D341Med (cell line): Measurements from ENCODE around the gene ZNF148.

Experiments used
- DNase-seq: peaks from one replicate; pipeline ENCODE4 v3.0.0; 2012; ENCODE audit warnings: low spot score

Gene ZNF148

GRCh38 chr3:125219261-125219701 is 155.8 kb downstream of the ZNF148 start:
- DNase-seq: no peak

- no peak for DNase-seq
These were observed 160.4 kb downstream of the ZNF148 start for GRCh38 chr3:125214738-125215137.

GRCh38 chr3:125213946-125214542 is 161.1 kb downstream of the ZNF148 start:
- no peak for DNase-seq

- no peak for DNase-seq
These were observed 161.8 kb downstream of the ZNF148 start for GRCh38 chr3:125213364-125213755.

- no peak for DNase-seq
These were observed 162.4 kb downstream of the ZNF148 start, which contains the start of gene SLC12A8 for GRCh38 chr3:125212509-125213363. Gene SLC12A8, minus strand, starts transcription at chr3:125212748. Its CDS starts 1,399 bp downstream, at chr3:125211349.

GRCh38 chr3:125212091-125212508 is 163.0 kb downstream of the ZNF148 start:
- DNase-seq: no peak

- DNase-seq: no peak
These were observed 163.5 kb downstream of the ZNF148 start for GRCh38 chr3:125211523-125212090.

GRCh38 chr3:125207949-125208568 is 167.1 kb downstream of the ZNF148 start:
- DNase-seq: no peak

GRCh38 chr3:125207507-125207906 is 167.6 kb downstream of the ZNF148 start:
- DNase-seq: no peak

GRCh38 chr3:125206934-125207333 is 168.2 kb downstream of the ZNF148 start:
- no peak for DNase-seq

- DNase-seq: no peak
These were observed 171.4 kb downstream of the ZNF148 start for GRCh38 chr3:125203731-125204130.

- no peak for DNase-seq
These were observed 172.9 kb downstream of the ZNF148 start for GRCh38 chr3:125202197-125202596.

GRCh38 chr3:125200731-125201139 is 174.4 kb downstream of the ZNF148 start:
- no peak for DNase-seq

GRCh38 chr3:125194849-125195601 is 180.1 kb downstream of the ZNF148 start:
- DNase-seq: no peak

GRCh38 chr3:125194061-125194848 is 180.9 kb downstream of the ZNF148 start:
- no peak for DNase-seq

GRCh38 chr3:125192190-125193035 is 182.7 kb downstream of the ZNF148 start:
- DNase-seq: no peak

GRCh38 chr3:125191730-125192129 is 183.4 kb downstream of the ZNF148 start:
- no peak for DNase-seq

GRCh38 chr3:125191256-125191655 is 183.9 kb downstream of the ZNF148 start:
- no peak for DNase-seq

- no peak for DNase-seq
These were observed 184.3 kb downstream of the ZNF148 start for GRCh38 chr3:125190786-125191185.
